H9 (cell line): ENCODE data around the gene PLEKHN1. TPM values are rescaled to one million over a fixed set of nuclear protein-coding genes. Genes with fewer than 3 reads are reported as not detected.

Experiments used
- DNase-seq: peaks from one replicate; pipeline ENCODE4 v3.0.0-alpha.2; 2017
- H2AFZ ChIP-seq: one replicate; pipeline ENCODE4 v1.6.1; 2013; ENCODE audit warnings: mild to moderate bottlenecking, low read length, control low read depth, moderate library complexity
- H2AK5ac ChIP-seq: 2 replicates; pipeline ENCODE4 v1.6.1; 2013; ENCODE audit warnings: low read length, control low read depth, mixed read lengths; ENCODE audit not compliant: insufficient read length
- H2BK120ac ChIP-seq: one replicate; pipeline ENCODE4 v1.6.1; 2013; ENCODE audit warnings: low read depth, mild to moderate bottlenecking, low read length, control low read depth, inconsistent platforms; ENCODE audit not compliant: poor library complexity, severe bottlenecking
- H2BK12ac ChIP-seq: 2 replicates; pipeline ENCODE4 v1.6.1; 2013; ENCODE audit warnings: low read length, control low read depth, mixed read lengths, low read depth; ENCODE audit not compliant: insufficient read length
- H2BK15ac ChIP-seq: 2 replicates; pipeline ENCODE4 v1.6.1; 2013; ENCODE audit warnings: low read depth, low read length, control low read depth
- H2BK20ac ChIP-seq: one replicate; pipeline ENCODE4 v1.6.1; 2013; ENCODE audit warnings: low read depth, mild to moderate bottlenecking, low read length, control low read depth, inconsistent platforms; ENCODE audit not compliant: poor library complexity, severe bottlenecking
- H2BK5ac ChIP-seq: 2 replicates; pipeline ENCODE4 v1.6.1; 2013; ENCODE audit warnings: low read length, control low read depth, mixed read lengths; ENCODE audit not compliant: insufficient read length
- H3K14ac ChIP-seq: 2 replicates; pipeline ENCODE4 v1.6.1; 2013; ENCODE audit warnings: low read length, control low read depth; ENCODE audit not compliant: insufficient read depth
- H3K18ac ChIP-seq: 2 replicates; pipeline ENCODE4 v1.6.1; 2013; ENCODE audit warnings: low read depth, mild to moderate bottlenecking, mixed read lengths, low read length, control low read depth; ENCODE audit not compliant: insufficient read length
- H3K23ac ChIP-seq: 2 replicates; pipeline ENCODE4 v1.6.1; 2013; ENCODE audit warnings: low read length, control low read depth, mixed read lengths, low read depth; ENCODE audit not compliant: insufficient read length
- H3K23me2 ChIP-seq: 2 replicates; pipeline ENCODE4 v1.6.1; 2013; ENCODE audit warnings: low read depth, mild to moderate bottlenecking, mixed read lengths, low read length, control low read depth; ENCODE audit not compliant: insufficient read length, poor library complexity, severe bottlenecking
- H3K27ac ChIP-seq: 2 replicates; pipeline ENCODE4 v1.5.1; 2013; ENCODE audit warnings: low read length, control low read depth, mixed read lengths, low read depth; ENCODE audit not compliant: insufficient read length
- H3K27me3 ChIP-seq: 2 replicates; pipeline ENCODE4 v1.6.1; 2013; ENCODE audit warnings: low read length, control low read depth, inconsistent platforms; ENCODE audit not compliant: insufficient read depth
- H3K4ac ChIP-seq: 2 replicates; pipeline ENCODE4 v1.6.1; 2013; ENCODE audit warnings: low read depth, mild to moderate bottlenecking, control low read depth, inconsistent platforms, low read length, moderate library complexity
- H3K4me1 ChIP-seq: 2 replicates; pipeline ENCODE4 v1.6.1; 2013; ENCODE audit warnings: low read length, control low read depth, inconsistent platforms; ENCODE audit not compliant: insufficient read depth
- H3K4me2 ChIP-seq: 2 replicates; pipeline ENCODE4 v1.6.1; 2013; ENCODE audit warnings: low read length, control low read depth, mixed read lengths; ENCODE audit not compliant: insufficient read length, insufficient read depth
- H3K56ac ChIP-seq: 2 replicates; pipeline ENCODE4 v1.6.1; 2013; ENCODE audit warnings: low read depth, mild to moderate bottlenecking, mixed read lengths, low read length, control low read depth; ENCODE audit not compliant: insufficient read length
- H3K79me1 ChIP-seq: 2 replicates; pipeline ENCODE4 v1.6.1; 2013; ENCODE audit warnings: low read depth, mild to moderate bottlenecking, moderate library complexity, low read length, control low read depth, inconsistent platforms; ENCODE audit not compliant: insufficient read depth, poor library complexity, severe bottlenecking
- H3K79me2 ChIP-seq: 2 replicates; pipeline ENCODE4 v1.6.1; 2013; ENCODE audit warnings: low read length, control low read depth, inconsistent platforms; ENCODE audit not compliant: insufficient read depth
- H3K9ac ChIP-seq: 2 replicates; pipeline ENCODE4 v1.6.1; 2013; ENCODE audit warnings: low read length, control low read depth, mixed read lengths; ENCODE audit not compliant: insufficient read length; ENCODE audit errors: extremely low read depth
- H3K9me3 ChIP-seq: one replicate; pipeline ENCODE4 v1.6.1; 2013; ENCODE audit warnings: low read depth, low read length, inconsistent platforms; ENCODE audit not compliant: control insufficient read depth
- H3T11ph ChIP-seq: one replicate; pipeline ENCODE4 v1.6.1; 2013; ENCODE audit warnings: mild to moderate bottlenecking, low read length, control low read depth, inconsistent platforms
- H4K20me1 ChIP-seq: one replicate; pipeline ENCODE4 v1.6.1; 2013; ENCODE audit not compliant: control insufficient read depth, insufficient read length, insufficient read depth
- H4K5ac ChIP-seq: 2 replicates; pipeline ENCODE4 v1.6.1; 2013; ENCODE audit warnings: low read depth, mild to moderate bottlenecking, mixed read lengths, low read length, control low read depth; ENCODE audit not compliant: insufficient read length
- H4K8ac ChIP-seq: replicated peaks from 2 replicates; pipeline ENCODE4 v1.6.1; 2013; ENCODE audit warnings: low read length, control low read depth, mixed read lengths, low read depth; ENCODE audit not compliant: insufficient read length
- H4K91ac ChIP-seq: 2 replicates; pipeline ENCODE4 v1.6.1; 2013; ENCODE audit warnings: low read depth, mild to moderate bottlenecking, moderate library complexity, mixed read lengths, low read length, control low read depth; ENCODE audit not compliant: insufficient read length
- H3K27ac Mint-ChIP-seq, 3 experiments: 2 replicates in 2 of 3; 3 replicates in 1 of 3; pipeline ENCODE4 v1.8.0; 2020 to 2021; ENCODE audit warnings: mixed read lengths in 3 of 3, mild to moderate bottlenecking in 1 of 3, moderate library complexity in 1 of 3
- H3K27me3 Mint-ChIP-seq: 2 replicates; pipeline ENCODE4 v1.8.0; 2021; ENCODE audit warnings: low read depth, mild to moderate bottlenecking, moderate library complexity, mixed read lengths
- H3K36me3 Mint-ChIP-seq, 3 experiments: 2 replicates in 2 of 3; 3 replicates in 1 of 3; pipeline ENCODE4 v1.8.0; 2020 to 2021; ENCODE audit warnings: low read depth in 3 of 3, mixed read lengths in 3 of 3; ENCODE audit not compliant: insufficient read depth in 1 of 3
- H3K4me1 Mint-ChIP-seq, 2 experiments: 2 replicates each; pipeline ENCODE4 v1.8.0; 2020; ENCODE audit warnings: mixed read lengths in 2 of 2
- H3K4me3 Mint-ChIP-seq, 2 experiments: 2 replicates in 1 of 2; 3 replicates in 1 of 2; pipeline ENCODE4 v1.8.0; 2020 to 2021; ENCODE audit warnings: mild to moderate bottlenecking in 2 of 2, mixed read lengths in 2 of 2, moderate library complexity in 1 of 2
- H3K9me3 Mint-ChIP-seq, 2 experiments: 2 replicates in 1 of 2; 3 replicates in 1 of 2; pipeline ENCODE4 v1.8.0; 2020; ENCODE audit warnings: mild to moderate bottlenecking in 2 of 2, mixed read lengths in 2 of 2, moderate library complexity in 1 of 2
- WGBS: extraction: QIAGEN DNeasy Blood & Tissue Kit; methylation state at CpG from one replicate; pipeline ENCODE4 v1.1.7; 2013; ENCODE audit warnings: missing lambda C conversion rate, low lambda C conversion rate, mixed read lengths; ENCODE audit not compliant: insufficient read length; ENCODE audit errors: extremely low coverage; 5-methylcytosine and 5-hydroxymethylcytosine counted together
- total RNA-seq: library from RNA; stranded (reverse); gene quantifications from 2 replicates; pipeline ENCODE4 v1.2.1, GENCODE V29; 2021
- TF ChIP-seq, protein P1 (sequence below): fragments of 200-600 bp; sonication (generic); conservative IDR thresholded peaks from 3 replicates; pipeline ENCODE4 v1.8.0; 2021; ENCODE audit warnings: antibody characterized with exemption, mild to moderate bottlenecking

PLEKHN1 gene
- total RNA-seq, 1 experiment from 2014 or later, result 3.0 TPM

DNA sequence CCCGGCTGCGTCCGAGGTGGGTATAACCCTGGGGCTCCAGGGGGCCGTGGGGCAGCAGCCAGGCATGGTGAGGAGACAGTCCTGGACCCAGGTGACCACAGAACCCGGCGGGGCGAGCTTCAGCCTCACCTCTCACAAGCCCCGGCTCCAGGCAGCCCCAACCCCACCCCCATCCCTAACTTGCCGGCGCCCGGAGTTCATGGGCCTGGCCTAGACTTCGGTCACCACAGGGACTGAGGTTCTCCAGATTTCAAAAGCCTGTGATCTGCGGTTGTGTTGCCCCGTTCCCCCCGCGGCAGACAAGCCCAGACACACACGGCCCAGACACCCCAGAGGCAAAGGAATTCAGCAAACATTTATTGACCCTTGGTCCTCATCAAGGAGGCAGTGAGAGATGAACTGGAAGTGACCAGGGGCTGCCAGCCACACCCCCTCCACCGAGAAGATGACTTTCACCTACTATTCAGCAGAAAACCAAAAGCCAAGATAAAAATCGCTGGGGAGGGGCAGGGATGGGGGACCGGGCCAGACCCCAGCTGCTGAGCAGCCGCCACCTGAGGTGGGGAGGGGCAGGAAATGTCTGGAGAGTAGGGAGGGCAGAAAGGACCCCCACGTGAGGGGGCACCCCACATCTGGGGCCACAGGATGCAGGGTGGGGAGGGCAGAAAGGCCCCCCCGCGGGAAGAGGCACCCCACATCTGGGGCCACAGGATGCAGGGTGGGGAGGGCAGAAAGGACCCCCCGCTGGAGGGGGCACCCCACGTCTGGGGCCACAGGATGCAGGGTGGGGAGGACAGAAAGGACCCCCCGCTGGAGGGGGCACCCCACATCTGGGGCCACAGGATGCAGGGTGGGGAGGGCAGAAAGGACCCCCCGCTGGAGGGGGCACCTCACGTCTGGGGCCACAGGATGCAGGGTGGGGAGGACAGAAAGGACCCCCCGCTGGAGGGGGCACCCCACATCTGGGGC is 29.7 kb downstream of the PLEKHN1 start:
- Histone ChIP-seq H3K9ac (no peak overlapping the region), H2BK20ac (no peak overlapping the region), H3K79me1 (no peaks in the 10 kb centered on the region), H3K9me3 (no peaks in the 10 kb centered on the region), H2BK15ac (no peak overlapping the region), H2AK5ac (no peak overlapping the region), H3K27ac (no peak overlapping the region), H3K27me3 (peaks cover 34% of the 10 kb centered on the region; the same call in 1 of the 2 replicates), H4K8ac (no peak overlapping the region), H4K91ac (no peak overlapping the region), H2BK120ac (no peak overlapping the region), H3K18ac (no peak overlapping the region), H4K20me1 (no peaks in the 10 kb centered on the region), H2AFZ (no peak overlapping the region), H3K79me2 (no peaks in the 10 kb centered on the region), H3T11ph (no peak overlapping the region), H2BK5ac (no peak overlapping the region), H4K5ac (no peak overlapping the region), H3K14ac (no peak overlapping the region), H3K23me2 (peaks cover 13% of the 10 kb centered on the region), H3K56ac (no peak overlapping the region), H3K4me2 (no peak overlapping the region), H2BK12ac (no peak overlapping the region), H3K23ac (no peak overlapping the region), H3K4me1 (0 out of 2 replicates have a peak, but pooled peaks cover 1% of the 10 kb centered on the region), H3K4ac (no peak overlapping the region)
- DNase-seq, result peak; percentile 35
- Mint-ChIP-seq H3K9me3 (peaks cover 12 to 16% of the 10 kb centered on the region in 2 experiments), H3K4me3 (no peak overlapping the region; a peak in 1 of 5 replicates), H3K36me3 (peaks cover 0 to 4% (median 3%) of the 10 kb centered on the region in 3 experiments; a peak in 2 of 7 replicates), H3K4me1 (peaks cover 5 to 11% of the 10 kb centered on the region in 2 experiments), H3K27me3 (peaks cover 83% of the 10 kb centered on the region), H3K27ac (no peak overlapping the region; a peak in 1 of 7 replicates)
- TF ChIP-seq, protein P1, sequence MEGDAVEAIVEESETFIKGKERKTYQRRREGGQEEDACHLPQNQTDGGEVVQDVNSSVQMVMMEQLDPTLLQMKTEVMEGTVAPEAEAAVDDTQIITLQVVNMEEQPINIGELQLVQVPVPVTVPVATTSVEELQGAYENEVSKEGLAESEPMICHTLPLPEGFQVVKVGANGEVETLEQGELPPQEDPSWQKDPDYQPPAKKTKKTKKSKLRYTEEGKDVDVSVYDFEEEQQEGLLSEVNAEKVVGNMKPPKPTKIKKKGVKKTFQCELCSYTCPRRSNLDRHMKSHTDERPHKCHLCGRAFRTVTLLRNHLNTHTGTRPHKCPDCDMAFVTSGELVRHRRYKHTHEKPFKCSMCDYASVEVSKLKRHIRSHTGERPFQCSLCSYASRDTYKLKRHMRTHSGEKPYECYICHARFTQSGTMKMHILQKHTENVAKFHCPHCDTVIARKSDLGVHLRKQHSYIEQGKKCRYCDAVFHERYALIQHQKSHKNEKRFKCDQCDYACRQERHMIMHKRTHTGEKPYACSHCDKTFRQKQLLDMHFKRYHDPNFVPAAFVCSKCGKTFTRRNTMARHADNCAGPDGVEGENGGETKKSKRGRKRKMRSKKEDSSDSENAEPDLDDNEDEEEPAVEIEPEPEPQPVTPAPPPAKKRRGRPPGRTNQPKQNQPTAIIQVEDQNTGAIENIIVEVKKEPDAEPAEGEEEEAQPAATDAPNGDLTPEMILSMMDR, result no peak
- no CpG with 5 or more reads among the region's 30 CpGs for WGBS
